Measurements from ENCODE around the gene SNRPB. TPM values are rescaled to one million over a fixed set of nuclear protein-coding genes. Genes with fewer than 3 reads are reported as not detected.
A peak's percentile ranks its signal among the peaks of the same experiment; 100 is the strongest.

SNRPB gene
- total RNA-seq, 6 experiments from 2014 or later = 25.4 to 105 (median 48.1) TPM

- Histone ChIP-seq H3K9me3 (no peaks in the 10 kb centered on the region), H3K4me3 (no peak overlapping the region), H3K27ac (no peak overlapping the region), H3K4me1 (no peaks in the 10 kb centered on the region), H3K36me3 (no peaks in the 10 kb centered on the region), H3K27me3 (no peaks in the 10 kb centered on the region)
- ATAC-seq = peak in 1 of 4 donors; percentile 25
- TF ChIP-seq POLR2A (IDR thresholded peaks at IDR 0.05) (no peak), CTCF (IDR thresholded peaks at IDR 0.05) (peak in 3 of 4 donors; percentile 5 to 24 (median 16))
- intact Hi-C loops (cut with DNase I) = no loop called here
- no peak for DNase-seq
- WGBS (ENCODE audit: insufficient coverage, low coverage, low lambda C conversion rate, missing lambda C conversion rate) = 52% methylated on average over 5 of the region's 5 CpGs
These were observed 49.3 kb downstream of the SNRPB start for GRCh38 chr20:2421247-2421646.

- WGBS (ENCODE audit: insufficient coverage, low coverage, low lambda C conversion rate, missing lambda C conversion rate) = 31% methylated on average over 1 of the region's 1 CpG
- Histone ChIP-seq H3K4me1 (no peaks in the 10 kb centered on the region), H3K27ac (no peak overlapping the region), H3K36me3 (no peaks in the 10 kb centered on the region), H3K4me3 (no peak overlapping the region), H3K27me3 (no peaks in the 10 kb centered on the region), H3K9me3 (no peaks in the 10 kb centered on the region)
- ATAC-seq (no peak), DNase-seq (no peak)
- TF ChIP-seq POLR2A (IDR thresholded peaks at IDR 0.05) (no peak), CTCF (IDR thresholded peaks at IDR 0.05) (no peak)
- intact Hi-C loops (cut with DNase I) = no loop called here
These were observed 50.1 kb downstream of the SNRPB start for GRCh38 chr20:2420510-2420909.

- intact Hi-C loops (cut with DNase I) = no loop called here
These were observed 52.2 kb downstream of the SNRPB start for GRCh38 chr20:2418388-2418787.

GRCh38 chr20:2417213-2417541 is 53.4 kb downstream of the SNRPB start:
- DNase-seq = no peak
- no peaks in the 10 kb centered on the region for H3K36me3 ChIP-seq
- ATAC-seq = peak in 1 of 4 donors; percentile 33
- no peaks in the 10 kb centered on the region for H3K4me1 ChIP-seq
- no peak overlapping the region for H3K4me3 ChIP-seq
- no peak overlapping the region for H3K27ac ChIP-seq
- TF ChIP-seq CTCF (IDR thresholded peaks at IDR 0.05) = no peak
- no peak for TF ChIP-seq POLR2A (IDR thresholded peaks at IDR 0.05)
- intact Hi-C loops (cut with DNase I) = no loop called here
- no peaks in the 10 kb centered on the region for H3K27me3 ChIP-seq
- 71% methylated on average over 3 of the region's 14 CpGs for WGBS (ENCODE audit: insufficient coverage, low coverage, low lambda C conversion rate, missing lambda C conversion rate)
- no peaks in the 10 kb centered on the region for H3K9me3 ChIP-seq

More at GRCh38 chr20:2418388-2418787, 52.2 kb downstream of the SNRPB start:
- TF ChIP-seq CTCF (IDR thresholded peaks at IDR 0.05) (no peak), POLR2A (IDR thresholded peaks at IDR 0.05) (no peak)
- no peaks in the 10 kb centered on the region for H3K4me1 ChIP-seq
- no peaks in the 10 kb centered on the region for H3K36me3 ChIP-seq
- 29% methylated on average over 2 of the region's 2 CpGs for WGBS (ENCODE audit: insufficient coverage, low coverage, low lambda C conversion rate, missing lambda C conversion rate)
- no peak overlapping the region for H3K4me3 ChIP-seq
- DNase-seq = no peak
- no peaks in the 10 kb centered on the region for H3K9me3 ChIP-seq
- H3K27ac ChIP-seq = no peak overlapping the region
- H3K27me3 ChIP-seq = no peaks in the 10 kb centered on the region
- peak; percentile 33 to 65 (median 61) for ATAC-seq

All from right lobe of liver (tissue), 6 donors.